CD4-positive, alpha-beta T cell treated with Interferon gamma for 1 hour (primary cell): Measurements from ENCODE around the gene ATP10A.
A peak's percentile ranks its signal among the peaks of the same experiment; 100 is the strongest.

Experiments used
- DNase-seq: peaks from one replicate; pipeline ENCODE4 v3.0.0-alpha.2; 2020

Gene ATP10A

GRCh38 chr15:25693321-25694238 lies 169.5 kb downstream of the ATP10A start:
- DNase-seq: peak; percentile 14

GRCh38 chr15:25691544-25692430 lies 171.3 kb downstream of the ATP10A start:
- no peak for DNase-seq

DNA sequence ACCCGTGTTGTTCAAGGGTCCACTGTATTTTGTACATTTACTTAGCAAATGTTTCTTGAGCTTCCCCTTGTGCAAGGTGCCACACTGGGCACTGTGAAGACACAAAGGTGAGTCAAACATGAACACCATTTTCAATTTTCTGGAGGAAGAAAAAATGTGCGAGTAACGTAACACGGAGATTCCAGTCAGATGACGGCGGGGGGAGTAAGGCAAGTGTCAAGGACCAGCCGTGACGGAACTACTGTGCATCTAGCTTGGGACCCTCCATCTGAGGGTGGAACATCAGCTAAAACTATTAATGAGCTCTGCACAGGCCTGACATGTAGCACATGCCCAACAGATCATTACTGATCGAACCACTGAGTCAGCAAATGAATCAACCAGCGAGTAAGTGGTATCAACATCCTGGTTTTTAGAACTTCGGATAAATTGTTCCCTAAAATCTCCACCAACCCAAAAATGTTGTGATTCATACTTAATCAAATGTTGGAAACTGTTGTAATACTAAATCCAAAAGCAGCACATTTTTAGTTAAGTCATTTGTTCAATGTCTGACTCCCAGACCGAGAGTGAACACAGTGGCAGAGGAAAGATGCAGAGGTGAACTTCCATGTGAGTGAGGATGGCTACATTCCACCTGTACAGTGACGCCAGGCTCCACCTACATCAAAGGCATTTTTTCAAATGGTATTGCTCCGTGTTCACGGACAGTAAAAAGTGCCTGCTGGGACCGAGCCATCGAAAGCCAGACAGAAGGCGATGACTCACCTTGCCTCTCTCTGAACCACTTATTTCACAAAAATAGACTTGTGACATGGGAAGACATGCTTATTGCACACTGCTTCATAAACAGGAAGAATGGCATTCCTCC lies 172.2 kb downstream of the ATP10A start:
- no peak for DNase-seq

DNA sequence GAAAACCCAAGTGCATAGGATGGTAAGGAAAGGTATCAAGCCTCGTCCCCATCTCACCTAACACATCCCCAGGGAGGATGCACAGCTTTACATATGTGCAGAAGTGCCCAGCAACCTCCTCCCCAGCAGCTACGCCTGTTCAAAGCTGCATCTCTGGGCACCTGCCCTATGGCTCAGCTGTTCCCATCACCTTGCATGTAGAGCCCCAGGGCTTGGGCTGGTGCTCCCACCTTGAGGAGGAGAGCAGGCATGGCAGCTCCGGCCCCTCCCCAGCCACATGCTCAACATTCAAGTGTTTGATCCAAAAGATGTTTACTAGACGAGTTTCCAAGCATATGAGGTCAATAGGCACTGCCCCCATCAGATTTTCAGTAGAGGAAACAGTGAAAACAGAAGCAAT lies 173.5 kb downstream of the ATP10A start:
- no peak for DNase-seq

- no peak for DNase-seq
These were observed 175.0 kb downstream of the ATP10A start for GRCh38 chr15:25688166-25688565.

DNA sequence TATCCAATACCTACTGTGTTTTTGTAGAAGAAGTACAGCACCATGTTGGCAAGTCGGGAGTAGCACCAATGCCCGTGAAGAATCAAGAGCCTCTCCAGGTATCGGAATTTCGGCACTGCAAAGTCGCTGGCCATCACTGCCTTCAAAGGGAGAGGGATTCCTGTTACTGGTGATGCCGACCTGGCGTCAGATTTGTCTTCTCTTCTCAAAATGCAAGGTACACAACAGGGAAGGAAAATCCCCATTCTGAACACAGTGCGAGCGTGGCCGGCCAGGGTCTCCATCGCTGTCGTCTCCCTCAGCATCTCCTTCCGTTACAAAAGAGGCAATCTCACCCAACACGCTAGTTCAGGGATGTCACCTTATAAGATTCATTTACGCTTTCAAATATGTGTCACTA lies 175.4 kb downstream of the ATP10A start:
- DNase-seq: no peak

- no peak for DNase-seq
These were observed 175.9 kb downstream of the ATP10A start for GRCh38 chr15:25687276-25687675.

- DNase-seq: no peak
These were observed 176.3 kb downstream of the ATP10A start for GRCh38 chr15:25686780-25687179.

- DNase-seq: no peak
These were observed 178.4 kb downstream of the ATP10A start for GRCh38 chr15:25684521-25685431.

DNA sequence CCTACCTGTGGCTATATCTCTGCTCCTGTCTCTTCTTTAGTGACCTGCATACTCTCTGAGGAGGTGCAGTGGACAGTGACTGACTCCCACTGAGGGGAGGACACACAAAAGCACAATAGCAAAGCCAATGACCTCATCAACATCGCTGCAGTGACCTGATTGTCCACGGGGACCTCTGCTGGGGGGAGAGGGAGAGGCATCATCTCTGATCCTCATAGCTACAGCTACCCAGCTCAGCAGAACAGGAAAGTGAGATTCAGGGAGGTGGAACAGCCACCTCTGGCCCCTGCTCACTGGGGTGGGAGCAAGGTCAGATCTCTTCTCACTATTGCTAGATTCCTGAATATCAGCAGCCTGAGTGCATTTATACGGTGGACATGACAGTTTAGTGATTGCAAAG lies 179.2 kb downstream of the ATP10A start:
- no peak for DNase-seq

DNA sequence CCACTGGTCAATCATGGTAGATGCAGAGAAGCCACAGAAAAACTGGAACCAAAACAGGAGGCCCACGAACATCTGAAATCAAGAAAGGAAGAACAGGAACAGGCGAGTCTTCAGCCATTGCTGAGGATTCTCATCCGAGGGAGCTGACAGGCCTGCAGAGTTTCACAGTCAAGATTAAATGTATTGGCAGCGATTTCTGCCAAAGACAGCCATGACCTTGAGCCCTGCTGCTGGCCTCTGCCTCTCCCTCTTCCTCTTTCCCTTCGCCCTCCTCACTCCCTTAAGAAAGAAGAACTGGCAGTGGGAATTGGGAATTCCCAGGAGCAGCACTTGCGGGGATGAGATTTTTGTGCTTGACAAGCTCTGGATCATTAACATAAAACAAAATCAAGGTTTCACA lies 179.7 kb downstream of the ATP10A start:
- no peak for DNase-seq

- no peak for DNase-seq
These were observed 180.8 kb downstream of the ATP10A start for GRCh38 chr15:25682340-25682739.

DNA sequence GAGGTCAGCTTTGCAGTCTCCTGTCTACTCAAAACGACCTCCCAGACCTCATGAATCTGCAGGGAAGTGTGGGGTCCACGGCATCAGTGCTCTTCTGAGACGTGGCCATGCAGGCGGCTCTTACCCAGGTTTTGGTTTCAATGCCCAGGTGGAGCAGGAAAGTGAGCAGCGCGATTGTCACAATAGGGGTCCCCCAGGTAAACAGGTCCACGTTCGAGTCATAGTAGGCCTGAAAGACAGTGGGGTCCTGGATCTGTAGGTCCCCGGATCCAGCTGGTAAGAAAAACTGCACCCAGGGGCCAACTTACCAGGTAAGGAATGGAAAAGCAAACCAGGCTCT lies 182.5 kb downstream of the ATP10A start:
- no peak for DNase-seq

DNA sequence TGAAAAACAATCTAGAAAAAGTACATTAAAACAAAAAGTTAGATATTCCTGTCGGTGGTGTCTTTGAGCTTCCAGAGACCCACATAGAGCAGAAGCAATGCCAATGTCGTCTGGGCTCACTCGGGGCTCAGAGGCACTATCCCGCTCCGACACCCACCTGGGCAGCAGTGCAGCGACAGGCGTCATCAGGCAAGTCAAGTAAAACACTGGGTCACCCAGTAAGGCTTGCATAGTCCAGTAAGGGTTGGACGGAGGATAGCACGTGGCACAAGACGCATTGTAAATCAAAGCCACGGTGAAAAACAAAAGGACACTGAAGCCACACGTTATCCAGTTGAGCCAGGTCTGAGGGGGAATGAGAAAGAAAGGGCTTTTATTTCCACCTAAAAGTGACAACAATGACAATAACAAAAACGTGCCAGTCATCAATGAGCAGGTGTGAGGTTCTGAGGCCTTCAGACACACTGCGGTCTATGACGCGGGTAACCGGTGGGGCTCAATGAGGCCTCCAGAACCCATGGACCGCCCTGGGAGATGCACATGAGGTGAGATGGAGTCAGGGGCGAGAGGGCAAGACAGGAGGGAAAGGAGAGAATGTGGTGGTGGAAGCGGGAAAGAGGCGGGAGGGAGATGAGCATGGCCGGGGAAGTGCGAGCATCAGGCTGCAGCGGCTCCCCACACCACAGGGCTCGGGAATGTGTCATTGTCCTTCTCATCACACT lies 183.0 kb downstream of the ATP10A start:
- no peak for DNase-seq

- no peak for DNase-seq
These were observed 183.6 kb downstream of the ATP10A start for GRCh38 chr15:25679492-25679891.

GRCh38 chr15:25678500-25678855 lies 184.6 kb downstream of the ATP10A start:
- no peak for DNase-seq

DNA sequence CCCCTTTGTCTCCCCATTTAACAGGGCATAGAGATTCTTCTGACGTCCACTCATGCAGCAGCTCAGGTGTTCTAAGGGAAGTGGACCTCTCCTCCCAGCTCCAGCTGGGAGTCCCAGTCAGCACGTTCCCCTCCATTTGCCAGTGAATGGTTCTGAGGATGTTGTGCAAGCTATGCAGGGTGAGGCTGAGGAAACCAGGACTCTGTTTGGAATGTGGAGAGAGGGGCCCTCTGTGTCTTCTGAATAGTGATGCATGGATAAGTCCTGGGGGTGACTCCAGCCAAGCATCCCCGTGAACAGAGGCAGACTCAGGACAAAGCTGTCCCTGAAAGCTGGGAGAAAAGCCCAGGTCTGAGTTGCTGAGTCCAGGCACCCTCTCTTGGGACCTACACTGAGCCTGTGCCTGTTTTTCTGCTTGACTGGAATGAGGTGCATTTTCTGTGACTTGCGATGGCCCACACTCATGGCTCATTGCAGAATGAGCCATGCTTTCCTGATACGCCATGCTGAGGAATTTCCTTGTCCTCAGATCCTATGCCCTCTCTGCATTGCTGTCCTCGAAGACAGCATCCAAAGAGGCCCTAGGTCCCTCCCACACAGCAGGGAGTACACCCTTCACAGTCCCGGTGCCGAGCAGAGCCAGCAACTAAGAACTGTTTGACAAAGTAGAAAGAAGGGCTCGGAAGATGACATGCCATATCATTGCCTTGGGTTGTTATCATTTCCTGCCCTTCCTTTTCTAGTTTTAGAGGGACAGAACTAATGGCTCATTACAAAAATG lies 185.2 kb downstream of the ATP10A start:
- DNase-seq: no peak

GRCh38 chr15:25676070-25676469 lies 187.1 kb downstream of the ATP10A start:
- DNase-seq: no peak

- DNase-seq: no peak
These were observed 187.7 kb downstream of the ATP10A start for GRCh38 chr15:25675396-25675795.

- DNase-seq: no peak
These were observed 188.2 kb downstream of the ATP10A start for GRCh38 chr15:25674913-25675312.
